GM23248 (cell line): ENCODE data around the gene WFDC12.

ENCODE experiments used
- EZH2 ChIP-seq: fragments of 200-600 bp; sonication (generic); IDR thresholded peaks from 2 replicates; pipeline ENCODE4 v1.6.1; 2018; ENCODE audit warnings: antibody characterized with exemption, mild to moderate bottlenecking; ENCODE audit not compliant: insufficient read depth, poor library complexity, severe bottlenecking
- EZH2phosphoT487 ChIP-seq: fragments of 200-600 bp; sonication (generic); IDR thresholded peaks from 2 replicates; pipeline ENCODE4 v1.6.1; 2018; ENCODE audit warnings: antibody characterized with exemption, moderate library complexity, mild to moderate bottlenecking, low read depth; ENCODE audit not compliant: insufficient read depth

- TF ChIP-seq EZH2: no peak
- no peak for TF ChIP-seq EZH2phosphoT487
These were observed 30.1 kb downstream of the WFDC12 start for GRCh38 chr20:45094201-45094600.
